Activated gamma-delta T cell treated with anti-CD3 and anti-CD28 coated beads, Interleukin-2, amount 50 U/mL, for 16 hours (primary cell): ENCODE measurements around the gene IFITM10.
"Not testable (repeated sequence)": the region's sequence is repeated elsewhere in the genome, so short reads cannot be mapped to it uniquely, and the experiment has no call there.

Experiments used
- DNase-seq: peaks from one replicate; pipeline ENCODE4 v3.0.0-alpha.2; 2020; ENCODE audit warnings: low read depth

IFITM10 gene

GRCh38 chr11:1690167-1691025, 60.0 kb downstream of the IFITM10 start:
- no peak for DNase-seq

- DNase-seq: not testable (repeated sequence)
These were observed 60.9 kb downstream of the IFITM10 start for GRCh38 chr11:1689250-1690166.

GRCh38 chr11:1688336-1688947, 62.0 kb downstream of the IFITM10 start:
- DNase-seq: not testable (repeated sequence)

GRCh38 chr11:1686220-1686619, 64.2 kb downstream of the IFITM10 start:
- DNase-seq: not testable (repeated sequence)

GRCh38 chr11:1684886-1685874, 65.2 kb downstream of the IFITM10 start:
- DNase-seq: not testable (repeated sequence)

DNA sequence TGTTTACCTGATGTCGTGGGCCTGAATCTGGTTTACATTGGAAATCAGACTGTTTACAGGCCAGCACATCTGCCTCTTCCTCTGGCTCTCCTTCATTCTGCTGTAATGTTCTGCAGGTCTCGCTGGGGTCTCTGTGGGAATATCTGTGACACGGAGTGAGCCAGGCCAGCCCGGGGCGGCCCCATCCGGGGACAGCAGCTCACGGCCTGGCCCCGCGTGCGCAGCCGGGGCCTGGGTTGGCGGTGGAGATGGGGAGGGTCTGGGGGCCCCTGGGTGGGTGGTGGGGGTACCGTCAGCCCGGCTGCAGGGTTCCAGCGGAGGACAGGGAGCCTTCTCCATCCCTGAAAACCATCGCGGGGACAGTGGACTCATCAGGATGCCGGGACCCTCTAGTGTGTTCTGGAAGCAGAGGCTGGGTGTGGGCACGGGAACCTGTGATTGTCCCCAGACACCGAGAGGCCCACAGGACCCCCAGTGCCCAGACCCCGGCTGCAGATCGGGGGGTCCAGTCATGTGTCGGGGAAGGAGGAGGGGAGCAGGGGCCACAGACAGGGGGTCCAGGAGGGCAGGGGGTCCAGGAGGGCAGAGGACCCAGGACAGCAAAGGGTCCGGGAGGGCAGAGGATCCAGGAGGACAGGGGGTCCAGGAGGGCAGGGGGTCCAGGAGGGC, 66.4 kb downstream of the IFITM10 start:
- DNase-seq: not testable (repeated sequence)

- DNase-seq: not testable (repeated sequence)
These were observed 67.2 kb downstream of the IFITM10 start for GRCh38 chr11:1683216-1683615.
